GM21526 (cell line): Measurements from ENCODE around the gene RILP.

Experiments used
- ATAC-seq: cut with Tn5 transposase; IDR thresholded peaks from one replicate; pipeline ENCODE4 v1.9.1; 2021; ENCODE audit warnings: moderate library complexity; ENCODE audit not compliant: unreplicated experiment, low FRiP score

The RILP gene

DNA sequence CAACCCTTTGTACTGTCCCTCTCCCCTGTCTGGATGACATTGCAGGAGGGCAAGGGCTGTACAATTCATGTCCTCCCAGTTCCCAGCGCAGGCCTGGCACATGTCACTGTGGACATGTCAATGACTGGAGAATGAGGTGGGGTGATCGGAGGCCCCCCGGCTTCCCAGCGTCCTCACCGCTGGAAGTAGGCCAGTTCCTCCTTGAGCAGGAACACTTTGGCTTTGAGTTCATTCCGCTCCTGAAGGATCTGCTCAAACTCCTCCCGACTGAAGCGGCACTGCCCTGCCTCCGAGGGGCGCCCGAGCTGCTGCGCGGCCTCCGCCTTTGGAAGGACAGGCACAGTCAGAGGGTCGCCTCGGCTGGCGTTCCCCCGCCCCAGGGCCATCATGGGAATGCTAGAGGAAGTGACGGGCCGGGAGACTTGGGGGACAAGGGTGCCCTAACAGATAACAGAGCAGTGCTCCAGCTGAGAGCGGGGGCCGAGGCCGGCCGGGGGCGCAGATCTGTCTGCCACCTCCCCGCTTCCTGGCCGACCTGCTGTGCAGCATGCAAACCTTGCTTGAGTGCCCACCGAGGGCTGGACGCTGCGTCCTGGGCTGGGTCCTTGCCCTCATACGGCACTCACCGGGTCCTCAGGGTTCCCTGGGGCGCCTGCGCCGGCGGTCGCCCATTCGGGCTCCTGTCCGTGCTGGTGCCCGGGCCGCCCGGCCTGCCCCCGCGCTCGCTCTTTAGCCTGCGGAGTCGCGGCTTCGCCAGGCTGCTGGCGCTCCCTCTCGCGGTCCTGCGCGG lies 1.3 kb downstream of the RILP start:
- no peak for ATAC-seq

DNA sequence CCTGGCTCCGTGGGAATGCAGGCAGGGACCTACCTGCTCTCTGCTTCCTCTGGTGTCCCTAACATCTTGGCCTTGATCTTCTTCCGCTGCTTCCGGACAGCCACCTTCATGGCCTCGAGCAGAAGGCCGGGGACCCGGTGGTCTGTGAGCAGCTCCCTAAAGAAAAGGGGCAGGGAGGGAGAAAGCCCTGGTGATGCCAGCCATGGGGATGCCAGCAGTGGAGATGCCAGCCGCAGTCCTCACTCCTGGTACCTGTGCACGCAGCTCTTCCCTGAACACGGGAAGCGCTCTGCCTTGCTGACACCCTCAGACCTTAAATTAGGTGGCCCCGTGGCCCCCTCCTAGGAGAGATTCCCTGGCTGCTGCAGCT lies 1.9 kb downstream of the RILP start:
- ATAC-seq = no peak

DNA sequence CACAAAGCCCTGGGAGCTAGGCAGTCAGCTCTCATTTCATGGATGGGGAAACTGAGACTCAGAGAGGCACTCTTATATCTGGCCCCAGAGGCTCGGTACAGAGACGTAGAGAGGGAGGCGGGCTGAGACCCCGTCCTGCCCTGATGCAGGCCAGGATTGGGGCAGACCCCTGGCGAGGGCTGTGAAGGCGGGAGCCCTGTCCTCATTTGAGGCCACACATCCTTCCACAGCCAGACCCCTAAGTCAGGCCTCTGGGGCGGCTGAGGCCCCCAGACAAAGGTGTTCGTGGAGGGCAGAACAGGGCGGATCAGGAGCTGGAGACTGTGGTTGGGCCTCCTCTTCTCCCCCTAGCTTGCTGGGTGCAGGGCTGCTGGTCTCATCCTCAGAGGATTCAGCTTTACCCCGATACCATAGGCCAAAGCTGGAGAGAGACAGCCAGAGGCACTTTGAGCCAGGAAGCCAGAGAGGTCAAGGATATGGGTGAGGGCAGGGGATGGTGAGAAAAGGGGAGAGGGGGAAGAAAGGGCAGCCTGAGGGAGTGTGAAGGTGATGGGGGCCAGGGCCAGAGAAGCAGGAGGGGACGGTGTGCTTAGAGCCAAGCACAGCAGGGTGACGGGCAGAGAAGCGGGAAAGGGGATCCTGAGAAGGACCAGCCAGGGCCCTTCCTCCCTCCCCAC lies 3.3 kb downstream of the RILP start:
- no peak for ATAC-seq

DNA sequence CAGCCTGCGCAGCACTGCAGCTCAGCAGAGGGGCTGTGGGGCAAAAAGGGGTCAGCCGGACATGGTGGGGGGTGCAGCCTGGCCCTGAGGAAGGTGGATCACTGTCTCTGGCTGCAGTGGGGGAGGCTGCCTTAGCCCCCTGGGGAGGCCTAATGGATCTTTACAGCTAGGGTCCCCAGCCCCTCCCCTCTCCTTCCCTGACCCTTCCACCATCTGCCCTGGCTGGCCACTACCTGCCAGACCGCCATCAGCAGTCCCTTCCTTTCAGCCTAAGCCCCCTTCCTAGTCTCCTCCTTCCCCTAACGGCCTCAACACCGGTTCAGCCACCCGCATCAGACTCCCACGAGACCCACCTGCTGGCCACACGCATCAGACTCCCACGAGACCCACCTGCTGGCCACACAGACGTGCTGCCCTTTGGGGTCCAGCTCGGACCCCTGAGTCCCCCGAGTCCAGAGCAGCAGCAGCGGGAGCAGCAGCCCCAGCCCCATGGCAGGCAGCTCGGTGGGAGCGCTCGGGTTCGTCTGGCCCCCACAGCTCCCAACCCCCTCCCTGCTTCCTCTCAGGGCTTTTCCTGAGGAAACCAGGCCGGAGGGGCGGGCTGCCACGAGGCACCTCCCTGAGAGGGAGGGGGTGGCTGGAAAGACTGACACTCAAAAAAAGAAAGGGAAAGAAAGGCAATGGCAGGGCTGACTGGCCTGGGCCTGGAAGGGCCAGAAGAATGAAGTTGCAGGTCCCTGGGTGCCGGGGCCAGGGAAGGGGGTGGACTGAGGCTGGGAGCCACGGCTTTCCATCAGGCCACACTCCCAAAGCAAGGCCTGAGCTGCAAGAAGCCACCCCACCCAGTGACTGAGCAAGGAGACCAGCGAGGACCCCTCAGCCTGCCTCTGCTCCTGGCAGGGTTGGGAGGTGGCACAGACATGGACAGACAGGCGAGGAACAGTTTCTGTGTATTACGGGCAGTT lies 4.2 kb downstream of the RILP start, which contains the start of gene SCARF1:
SCARF1 (minus strand) TSS at position 526 of the 965 bp plus-strand sequence; CDS start at position 491, 35 bp downstream.
- no peak for ATAC-seq

DNA sequence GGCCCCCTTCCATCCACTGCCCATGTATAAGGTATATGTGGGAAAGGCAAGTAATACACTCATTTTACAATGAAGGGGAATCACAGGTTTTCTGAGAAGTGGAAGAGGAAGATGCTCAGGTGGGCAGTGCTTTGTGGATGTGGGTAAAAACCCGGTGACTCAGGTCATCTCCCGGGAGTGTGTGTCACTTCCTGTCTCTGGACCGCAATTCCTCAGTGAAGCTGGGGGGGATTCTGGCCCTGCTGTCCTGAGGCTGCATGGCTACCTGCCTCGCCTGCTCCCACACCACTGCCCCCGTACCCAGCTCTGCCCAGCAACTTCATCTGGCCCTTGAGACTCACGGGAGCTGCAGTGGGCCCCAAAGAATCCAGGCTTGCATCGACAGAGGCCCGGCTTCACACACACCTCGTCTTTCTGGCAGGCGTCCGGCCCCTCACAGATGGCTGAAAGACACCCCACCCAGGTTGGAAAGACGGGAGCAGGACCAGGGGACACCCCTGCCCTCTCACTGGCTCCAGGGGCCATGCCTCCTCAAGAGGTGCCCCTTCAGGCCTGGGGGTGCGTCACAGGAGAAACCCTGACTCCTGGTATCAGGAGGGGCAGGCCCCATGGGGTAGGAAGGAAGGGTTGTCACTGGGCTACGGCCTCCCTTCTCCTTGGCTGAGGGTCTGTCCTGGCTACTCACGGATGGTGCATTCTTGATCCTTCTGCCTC lies 5.0 kb downstream of the RILP start:
- ATAC-seq = no peak

DNA sequence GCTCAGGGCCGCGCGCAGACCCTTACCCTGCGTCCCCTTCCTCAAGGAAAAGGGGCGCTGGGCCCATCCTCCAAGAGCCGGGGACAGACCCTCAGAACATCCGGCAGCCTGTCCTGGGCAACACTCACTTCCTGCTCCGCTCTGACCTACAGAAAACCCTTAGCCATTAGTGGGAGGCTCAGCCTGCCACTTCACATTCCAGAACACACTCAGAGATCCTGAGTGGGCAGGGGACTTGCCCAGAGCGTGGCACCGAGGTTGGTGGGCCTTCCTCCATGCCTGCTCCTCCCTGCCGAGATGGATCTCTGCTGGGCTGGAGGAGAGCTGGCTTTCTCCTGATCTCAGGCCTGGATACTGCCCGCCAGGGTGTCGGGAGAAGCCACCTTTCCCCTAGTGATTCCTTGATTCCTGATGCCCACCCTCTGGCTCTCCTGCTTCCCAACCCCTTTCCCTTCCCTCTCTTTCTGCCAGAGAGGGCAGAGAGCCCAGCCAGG lies 5.6 kb downstream of the RILP start:
- ATAC-seq = no peak

DNA sequence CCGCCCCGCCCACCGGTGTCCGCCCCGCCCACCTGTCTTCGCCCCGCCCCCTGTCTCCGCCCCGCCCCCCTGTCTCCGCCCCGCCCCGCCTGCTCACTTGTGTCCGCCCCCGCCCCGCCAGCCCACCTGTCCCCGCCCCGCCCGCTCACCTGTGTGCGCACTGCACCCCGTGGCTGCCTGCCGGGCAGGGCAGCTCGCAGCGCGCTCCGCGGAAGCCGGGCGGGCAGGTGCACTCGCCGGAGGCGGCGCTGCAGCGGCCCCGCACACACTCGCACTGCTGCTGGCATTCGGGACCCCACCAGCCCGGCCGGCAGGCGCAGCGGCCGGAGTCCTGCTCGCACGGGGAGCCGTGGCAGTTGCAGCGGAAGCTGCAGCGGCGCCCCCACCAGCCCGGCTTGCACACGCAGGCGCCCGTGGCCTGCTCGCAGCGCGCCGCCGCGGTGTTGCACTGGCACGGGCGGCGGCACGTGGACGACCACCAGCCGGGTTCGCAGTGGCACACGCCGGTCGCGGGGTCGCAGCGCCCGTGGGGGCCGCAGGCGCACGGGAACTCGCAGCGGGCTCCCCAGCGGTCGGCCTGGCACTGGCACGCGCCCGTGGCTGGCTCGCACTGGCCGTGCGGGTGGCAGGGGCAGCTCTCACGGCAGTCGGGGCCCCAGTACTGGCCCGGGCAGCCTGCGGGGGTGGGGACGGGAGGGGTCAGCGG lies 6.2 kb downstream of the RILP start:
- ATAC-seq = no peak

DNA sequence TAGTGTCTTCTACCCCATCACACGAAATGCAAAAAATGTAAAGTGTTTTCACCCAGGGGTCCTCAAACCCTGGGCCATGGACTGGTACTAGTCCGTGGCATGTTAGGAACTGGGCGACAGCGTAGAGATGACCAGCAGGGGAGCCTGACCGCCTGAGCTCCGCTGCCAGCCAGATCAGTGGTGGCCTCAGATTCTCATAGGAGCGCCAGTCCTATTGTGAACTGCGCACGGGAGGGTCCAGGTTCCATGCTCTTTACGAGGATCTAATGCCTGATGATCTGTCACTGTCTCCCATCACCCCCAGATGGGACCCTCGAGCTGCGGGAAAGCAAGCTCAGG lies 8.6 kb downstream of the RILP start:
- no peak for ATAC-seq

DNA sequence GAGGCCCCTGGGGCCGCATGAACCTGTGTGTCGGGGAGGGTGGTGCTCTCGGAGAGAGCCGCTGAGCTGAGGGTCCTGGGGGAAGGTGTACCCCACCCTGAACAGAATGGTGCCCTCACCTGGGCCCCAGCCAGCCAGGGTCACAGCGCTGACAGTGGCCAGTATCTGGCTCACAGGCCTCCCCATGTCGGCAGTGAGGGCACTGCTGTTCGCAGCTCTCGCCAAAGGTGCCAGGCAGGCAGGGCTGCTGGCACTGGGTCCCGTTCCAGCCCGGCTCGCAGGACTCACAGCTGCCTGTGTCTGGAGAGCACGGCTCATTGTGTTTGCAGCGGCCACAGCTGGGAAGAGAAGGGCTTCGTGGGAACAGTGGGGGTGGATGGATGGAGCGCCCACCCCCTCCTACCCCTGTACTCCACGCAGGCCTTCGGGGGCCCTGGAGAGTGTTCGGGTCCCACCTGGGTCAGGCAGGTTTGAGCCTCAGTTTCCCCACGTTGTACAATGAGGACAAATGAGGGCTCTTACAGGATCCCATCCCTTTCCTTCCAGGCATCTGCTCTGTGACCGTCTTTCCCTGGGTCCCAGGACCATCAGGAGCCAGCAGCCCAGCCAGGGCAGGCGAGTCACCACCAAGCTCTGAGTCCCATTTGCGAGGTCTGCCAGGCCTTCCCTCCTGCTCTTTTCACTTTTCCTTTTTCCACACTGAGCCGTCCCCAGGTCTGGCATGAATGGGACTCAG lies 9.2 kb downstream of the RILP start:
- ATAC-seq = no peak

DNA sequence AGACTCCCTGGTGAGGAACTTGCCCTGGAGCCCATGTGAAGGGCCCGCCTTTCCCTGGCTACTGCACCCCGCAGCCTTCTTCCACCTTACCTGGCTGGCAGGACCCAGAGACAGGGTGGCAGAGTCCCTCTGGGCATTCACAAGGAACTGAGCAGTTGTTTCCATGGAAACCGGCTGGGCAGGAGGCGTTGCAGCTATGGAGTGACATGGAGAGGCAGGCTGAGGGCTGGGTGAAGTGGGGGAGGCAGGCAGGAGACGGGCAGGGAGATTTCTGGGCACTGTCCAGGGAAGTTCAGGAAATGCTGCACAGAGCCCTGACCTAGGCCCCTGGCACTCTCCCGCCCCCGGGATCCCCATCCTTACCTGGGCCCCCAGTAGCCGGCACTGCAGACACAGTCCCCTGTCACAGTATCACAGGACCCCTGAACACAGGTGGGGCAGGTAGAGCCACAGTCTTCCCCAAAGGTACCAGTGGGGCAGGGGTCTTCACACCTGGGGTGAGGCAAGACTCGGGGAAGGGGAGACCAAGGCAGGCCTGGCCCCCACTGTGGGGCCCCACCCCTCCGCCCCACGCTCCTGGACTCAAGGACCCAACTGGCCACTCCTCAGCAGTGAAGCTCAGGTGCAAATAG lies 10.0 kb downstream of the RILP start:
- ATAC-seq = no peak

DNA sequence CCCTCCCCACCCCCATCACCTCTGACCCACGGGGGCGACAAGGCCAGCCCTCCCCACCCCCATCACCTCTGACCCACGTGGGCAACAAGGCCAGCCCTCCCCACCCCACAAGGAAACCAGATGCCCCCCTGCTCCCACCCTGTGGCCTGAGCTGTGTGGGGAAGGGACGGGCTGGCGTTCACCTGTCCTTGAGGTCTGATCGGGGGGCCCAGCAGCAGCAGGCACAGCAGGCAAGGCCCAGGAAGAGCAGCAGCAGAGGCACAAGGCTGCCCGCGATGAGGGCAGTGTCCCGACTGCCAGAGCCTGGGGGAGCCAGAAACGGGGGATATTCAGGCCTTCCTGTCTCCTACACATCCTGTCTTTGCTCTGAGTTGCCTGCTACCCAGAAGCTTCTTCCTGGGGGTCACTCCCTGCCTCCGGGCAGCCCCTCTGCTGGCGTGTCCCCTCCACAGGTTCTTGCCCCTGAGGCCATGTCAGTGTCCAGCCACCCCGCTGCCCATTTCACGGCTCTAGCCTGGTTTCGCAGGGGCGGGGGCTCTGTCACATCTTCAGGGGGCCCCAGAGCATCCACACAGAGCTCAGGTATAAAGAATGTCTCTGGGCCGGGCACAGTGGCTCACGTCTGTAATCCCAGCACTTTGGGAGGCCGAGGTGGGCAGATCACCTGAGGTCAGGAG lies 10.9 kb downstream of the RILP start:
- no peak for ATAC-seq

DNA sequence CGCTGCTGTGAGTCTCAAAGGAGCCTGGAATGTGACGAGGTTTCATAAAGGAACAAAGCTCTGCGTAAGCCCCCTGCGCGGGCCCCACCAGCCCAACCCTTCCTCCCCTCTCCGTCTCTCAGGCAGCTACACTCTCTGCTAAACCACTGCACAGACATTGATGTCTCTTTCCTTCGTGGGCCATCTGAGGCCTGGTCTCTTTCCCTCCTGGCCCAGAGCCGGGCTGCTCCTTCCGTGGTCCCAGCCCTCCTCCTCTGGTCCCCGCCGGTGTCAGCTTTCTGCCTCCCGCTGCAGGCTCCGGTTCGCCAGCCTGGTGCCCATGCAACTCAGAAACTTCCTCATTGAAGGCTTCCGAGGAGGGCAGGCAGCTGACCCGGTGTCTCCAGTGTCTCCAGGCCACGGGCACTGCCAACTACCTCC lies 11.5 kb downstream of the RILP start:
- ATAC-seq = no peak

DNA sequence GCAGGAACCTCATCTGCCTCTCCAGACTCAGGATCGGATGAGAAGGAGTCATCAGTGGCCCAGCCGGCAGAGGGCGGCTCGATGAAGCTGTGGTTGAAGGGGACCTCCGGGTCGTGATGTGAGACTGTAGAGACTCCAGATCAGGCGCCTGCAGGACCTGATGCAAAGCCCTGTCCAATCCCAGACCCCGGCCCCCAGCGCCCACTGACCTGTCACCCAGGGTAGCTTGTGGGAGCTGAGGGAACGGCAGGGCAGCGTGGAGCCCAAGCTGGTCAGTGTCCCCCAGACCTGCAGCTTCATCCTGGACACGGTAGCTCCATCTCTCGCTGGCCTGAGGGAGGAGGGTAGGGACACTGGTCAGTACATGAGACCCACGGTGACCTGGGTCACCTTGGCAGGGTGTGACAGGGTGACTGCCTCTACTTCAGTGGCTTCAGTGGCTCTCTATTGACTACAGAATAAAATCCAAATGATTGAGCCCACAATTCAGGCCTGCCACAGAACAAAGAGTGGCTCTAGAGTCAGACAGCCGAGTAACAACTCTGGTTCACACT lies 12.9 kb downstream of the RILP start:
- ATAC-seq = no peak

DNA sequence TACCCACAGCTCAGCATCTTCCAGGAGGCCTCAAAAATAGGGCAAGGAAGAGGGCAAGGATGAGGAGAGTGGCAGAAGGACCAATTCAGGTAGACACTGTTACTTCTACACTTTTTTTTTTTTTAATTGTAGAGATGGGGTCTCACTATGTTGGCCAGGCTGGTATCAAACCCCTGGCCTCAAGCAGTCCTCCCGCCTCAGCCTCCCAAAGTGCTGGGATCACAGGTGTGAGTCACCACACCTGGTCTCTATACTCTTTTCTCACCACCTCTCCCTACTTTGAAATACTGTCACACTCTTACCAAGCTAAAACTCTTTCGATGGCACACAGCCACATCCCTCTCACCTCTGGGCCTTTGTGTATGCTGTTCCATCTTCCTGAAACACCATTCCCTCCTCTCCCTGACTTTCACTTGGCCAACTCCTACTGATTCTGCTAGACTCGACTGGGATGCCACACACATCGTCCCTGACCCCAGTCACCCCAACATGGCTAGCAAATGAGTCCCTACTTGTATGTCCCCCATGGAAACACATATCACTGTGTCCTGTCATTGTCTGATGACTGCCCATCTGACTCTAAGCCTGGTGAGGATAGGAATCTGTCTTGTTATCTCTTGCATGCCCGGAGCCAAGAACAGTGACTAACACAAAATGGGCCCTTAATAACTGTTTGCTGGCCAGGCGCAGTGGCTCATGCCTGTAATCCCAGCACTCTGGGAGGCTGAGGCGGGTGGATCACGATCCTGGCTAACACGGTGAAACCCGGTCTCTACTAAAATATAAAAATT lies 13.8 kb downstream of the RILP start:
- no peak for ATAC-seq

DNA sequence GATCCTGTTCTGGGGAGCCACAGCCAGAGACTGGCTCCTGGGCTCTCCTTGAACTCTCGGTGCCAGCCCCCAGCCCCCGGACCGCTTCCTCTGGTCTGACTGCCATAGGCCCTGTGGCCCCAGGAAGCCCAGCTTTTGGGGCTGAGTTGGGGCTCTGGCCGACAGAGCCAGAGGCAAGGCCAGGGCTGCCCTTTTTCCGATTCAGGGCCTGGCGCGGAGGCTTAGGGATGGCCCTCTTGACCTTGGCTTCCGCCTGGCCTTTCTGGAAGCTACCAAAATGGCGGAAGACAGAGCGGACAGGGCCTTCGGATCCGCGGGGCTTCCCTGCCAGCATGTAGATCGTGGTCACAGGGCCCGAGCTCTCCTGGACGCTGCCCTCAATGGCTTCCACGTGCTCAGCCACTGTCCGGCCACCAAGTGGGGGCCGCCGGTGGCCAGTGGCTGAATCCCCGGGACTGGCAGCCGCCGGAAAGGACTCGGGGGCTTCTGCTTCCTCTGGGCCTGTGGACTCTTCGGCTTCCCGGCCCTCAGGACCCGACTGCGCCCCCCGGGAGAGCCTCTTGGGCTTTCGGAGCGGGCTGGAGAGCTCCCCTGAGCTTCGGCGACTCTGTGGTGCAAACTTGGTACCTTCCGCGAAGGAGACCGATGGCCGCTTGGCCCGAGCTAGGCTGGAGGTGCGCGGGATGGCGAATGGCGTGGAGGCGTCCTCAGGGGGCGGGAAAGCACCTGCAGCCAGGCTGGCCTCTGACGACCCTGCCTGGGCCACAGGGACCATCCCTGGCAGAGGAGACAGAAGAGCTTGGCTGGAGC lies 14.6 kb downstream of the RILP start:
- no peak for ATAC-seq

DNA sequence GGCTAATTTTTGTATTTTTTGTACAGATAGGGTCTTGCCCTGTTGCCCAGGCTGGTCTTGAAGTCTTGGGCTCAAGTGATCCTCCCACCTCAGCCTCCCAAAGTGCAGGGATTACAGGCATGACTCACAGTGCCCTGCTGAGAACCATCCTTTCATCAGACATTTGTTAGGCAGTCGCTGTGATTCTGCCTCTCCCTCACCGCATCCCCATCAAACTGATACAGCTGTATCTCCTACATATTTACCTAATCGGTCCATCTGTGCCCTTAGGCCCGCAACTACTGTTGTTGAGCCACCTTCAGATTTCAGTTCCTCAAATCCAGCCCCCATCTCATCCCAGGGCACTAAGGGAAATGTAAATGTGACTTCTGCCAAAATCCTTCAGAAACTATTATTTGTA lies 19.0 kb downstream of the RILP start:
- ATAC-seq = no peak
